T-helper 1 cell (primary cell): Measurements from ENCODE around the gene STK4.

Experiments used
- DNase-seq, 5 donors: peaks; one replicate each; pipeline ENCODE4 v3.0.0-alpha.2; 2012 to 2020

STK4 gene

DNA sequence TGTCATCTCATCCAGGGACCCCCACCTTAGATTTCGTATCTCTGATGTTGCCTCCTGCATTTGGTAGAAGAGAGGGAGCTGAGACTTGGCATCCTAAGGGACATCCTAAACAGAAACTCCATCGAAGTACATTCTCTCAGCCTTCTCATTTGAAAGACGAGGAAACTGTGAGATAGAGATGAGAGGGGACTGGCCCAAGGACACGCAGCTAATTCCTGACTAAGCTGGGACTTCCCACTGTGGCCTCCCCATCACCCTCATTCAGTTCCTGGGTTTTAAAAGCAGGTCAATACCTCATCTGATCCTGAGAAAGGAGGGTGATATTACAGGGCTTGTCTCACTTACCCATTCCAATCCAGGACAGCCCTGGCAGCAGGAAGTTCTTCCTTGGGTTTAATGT is 149.5 kb downstream of the STK4 start:
- no peak for DNase-seq

DNA sequence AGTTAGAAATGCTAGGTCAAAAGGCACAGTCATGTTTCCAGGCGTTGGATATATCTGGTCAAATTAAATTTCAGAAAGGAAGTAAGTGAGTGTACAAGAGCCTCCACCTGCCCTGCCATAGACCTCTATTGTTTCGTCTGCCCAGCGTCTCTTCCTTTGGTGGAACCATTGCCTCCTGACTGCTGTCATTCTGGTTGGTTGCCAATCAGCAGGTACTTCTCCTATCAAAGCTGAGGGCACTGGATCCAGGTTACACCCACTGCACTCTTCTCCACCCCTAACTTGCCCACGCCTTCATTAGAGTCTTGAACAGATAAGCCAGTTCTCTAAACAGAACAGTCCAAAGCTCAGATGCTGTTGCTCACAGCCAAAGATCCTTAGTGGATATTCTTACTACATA is 151.3 kb downstream of the STK4 start:
- DNase-seq: no peak

DNA sequence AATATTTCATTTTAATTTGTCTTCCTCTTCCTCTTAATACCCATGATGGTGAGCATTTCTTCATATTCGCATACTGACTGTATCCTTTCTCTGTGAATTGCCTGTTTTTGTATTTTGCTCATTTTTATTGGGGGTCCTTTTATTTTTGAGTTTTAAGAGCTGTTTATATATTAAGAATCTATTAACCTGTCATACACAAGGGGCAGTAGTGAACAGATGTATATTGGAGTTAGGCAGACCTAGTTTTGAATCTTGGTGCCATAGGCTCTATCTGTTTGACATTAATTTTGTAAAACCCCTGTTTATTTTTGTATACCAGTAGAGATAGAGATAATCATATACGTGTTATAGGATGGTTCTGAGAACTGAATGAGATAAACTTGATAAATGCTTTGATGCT is 151.7 kb downstream of the STK4 start:
- no peak for DNase-seq

GRCh38 chr20:45119556-45120266 is 153.4 kb downstream of the STK4 start:
- no peak for DNase-seq

DNA sequence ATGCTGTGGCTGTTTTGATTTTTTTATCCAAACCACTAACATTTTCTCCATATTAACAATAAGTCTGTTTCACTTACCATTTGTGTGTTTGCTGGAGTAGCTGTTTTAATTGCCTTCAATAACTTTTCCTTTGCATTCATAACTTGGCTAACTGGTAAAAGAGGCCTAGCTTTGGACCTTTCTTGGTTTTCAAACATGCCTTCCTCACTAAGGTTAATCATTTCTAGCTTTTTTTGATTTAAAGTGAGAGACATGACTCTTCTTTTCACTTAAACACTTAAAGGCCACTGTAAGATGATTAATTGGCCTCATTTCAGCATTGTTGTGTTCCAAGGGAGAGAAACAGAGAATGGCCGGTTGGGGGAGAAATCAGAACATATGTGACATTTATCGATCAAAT is 155.1 kb downstream of the STK4 start:
- DNase-seq: no peak

DNA sequence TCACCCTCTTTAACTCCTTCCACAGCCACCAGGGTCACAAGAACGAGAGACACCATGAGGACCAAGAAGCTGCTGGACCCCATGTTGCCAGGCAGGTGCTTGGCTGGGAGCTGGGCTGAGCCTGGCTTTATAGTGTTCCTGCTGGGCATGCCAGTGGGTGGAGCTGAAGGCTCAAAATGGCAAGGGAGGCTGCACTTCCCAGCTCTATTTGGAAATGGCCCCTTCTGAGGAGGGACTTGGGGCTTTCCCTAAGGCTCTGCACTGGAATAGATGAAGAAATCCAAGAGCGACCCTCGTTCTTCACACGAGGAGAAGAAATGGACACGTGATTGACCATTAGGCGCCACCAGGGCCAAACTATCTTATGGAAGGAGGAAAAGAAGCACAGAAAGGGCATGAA is 158.1 kb downstream of the STK4 start, which contains the start of gene WFDC12:
TSS of gene WFDC12 (minus strand) at position 101 of the 400 bp plus-strand sequence. CDS start at position 83, 18 bp downstream.
- DNase-seq: no peak

DNA sequence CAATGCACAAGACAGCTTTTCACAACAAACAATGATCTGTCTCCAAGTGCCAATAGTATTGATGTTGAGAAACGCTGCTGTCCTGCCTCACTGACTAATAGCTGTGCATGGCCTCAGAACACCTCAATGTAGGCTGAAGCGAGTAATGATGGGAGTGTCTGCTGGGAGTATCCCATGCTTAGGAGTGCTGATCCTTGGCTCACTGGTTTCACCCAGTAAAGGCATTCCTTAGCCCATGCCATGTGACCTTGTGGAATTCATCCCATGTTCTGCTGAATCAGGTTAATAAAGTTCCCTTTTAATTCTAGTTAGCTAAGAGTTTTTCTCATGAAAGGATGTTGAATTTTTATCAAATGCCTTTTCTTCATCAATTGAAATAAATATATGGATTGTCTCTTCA is 161.8 kb downstream of the STK4 start:
- DNase-seq: no peak
